HEK293 (cell line): ENCODE results near the gene GCLM.
A peak's percentile ranks its signal among the peaks of the same experiment; 100 is the strongest.

ENCODE experiments used
- ATF2 ChIP-seq: fragments of 450-650 bp; formaldehyde crosslinking; IDR thresholded peaks from 2 replicates; pipeline ENCODE4 v1.5.1; 2016; ENCODE audit warnings: missing biosample characterization, missing genetic modification characterization, low read depth
- GFI1B ChIP-seq: fragments of 450-650 bp; formaldehyde crosslinking; IDR thresholded peaks from 2 replicates; pipeline ENCODE4 v1.5.1; 2016; ENCODE audit warnings: missing biosample characterization, missing genetic modification characterization
- GLI4 ChIP-seq: fragments of 450-650 bp; formaldehyde crosslinking; IDR thresholded peaks from 2 replicates; pipeline ENCODE4 v1.5.1; 2016; ENCODE audit warnings: missing biosample characterization, missing genetic modification characterization
- MZF1 ChIP-seq: fragments of 450-650 bp; formaldehyde crosslinking; IDR thresholded peaks from 2 replicates; pipeline ENCODE4 v1.5.1; 2017; ENCODE audit warnings: missing biosample characterization, missing genetic modification characterization, borderline replicate concordance
- SCRT1 ChIP-seq: fragments of 450-650 bp; formaldehyde crosslinking; IDR thresholded peaks from 2 replicates; pipeline ENCODE4 v1.5.1; 2016; ENCODE audit warnings: missing biosample characterization, missing genetic modification characterization, borderline replicate concordance
- TRIM28 ChIP-seq: IDR thresholded peaks from 2 replicates; pipeline ENCODE4 v1.6.1; 2011; ENCODE audit warnings: low read length, control low read depth, borderline replicate concordance
- ZBTB48 ChIP-seq: fragments of 450-650 bp; formaldehyde crosslinking; IDR thresholded peaks from 2 replicates; pipeline ENCODE4 v1.5.1; 2016; ENCODE audit warnings: missing biosample characterization, missing genetic modification characterization
- ZBTB49 ChIP-seq: fragments of 450-650 bp; formaldehyde crosslinking; IDR thresholded peaks from 2 replicates; pipeline ENCODE4 v1.5.1; 2016; ENCODE audit warnings: missing biosample characterization, missing genetic modification characterization, low read depth
- ZFHX2 ChIP-seq: fragments of 450-650 bp; formaldehyde crosslinking; conservative IDR thresholded peaks from 2 replicates; pipeline ENCODE4 v1.5.1; 2016; ENCODE audit warnings: missing biosample characterization, missing genetic modification characterization
- ZNF148 ChIP-seq: fragments of 450-650 bp; formaldehyde crosslinking; IDR thresholded peaks from 2 replicates; pipeline ENCODE4 v1.5.0; 2017; ENCODE audit warnings: missing biosample characterization, missing genetic modification characterization, borderline replicate concordance
- ZNF184 ChIP-seq: fragments of 450-650 bp; IDR thresholded peaks from 2 replicates; pipeline ENCODE4 v1.5.1; 2018; ENCODE audit warnings: missing biosample characterization, mild to moderate bottlenecking, missing genetic modification characterization
- ZNF23 ChIP-seq: fragments of 450-650 bp; formaldehyde crosslinking; IDR thresholded peaks from 2 replicates; pipeline ENCODE4 v1.5.1; 2016; ENCODE audit warnings: missing biosample characterization, missing genetic modification characterization, borderline replicate concordance
- ZNF341 ChIP-seq: fragments of 450-650 bp; formaldehyde crosslinking; IDR thresholded peaks from 2 replicates; pipeline ENCODE4; 2016; ENCODE audit warnings: low read depth, missing biosample characterization, missing genetic modification characterization
- ZNF354C ChIP-seq: fragments of 450-650 bp; formaldehyde crosslinking; IDR thresholded peaks from 2 replicates; pipeline ENCODE4 v1.5.1; 2016; ENCODE audit warnings: missing biosample characterization, missing genetic modification characterization, low read depth, borderline replicate concordance
- ZNF404 ChIP-seq: fragments of 450-650 bp; formaldehyde crosslinking; IDR thresholded peaks from 2 replicates; pipeline ENCODE4 v1.5.1; 2017; ENCODE audit warnings: missing biosample characterization, missing genetic modification characterization
- ZNF560 ChIP-seq: fragments of 450-650 bp; formaldehyde crosslinking; IDR thresholded peaks from 2 replicates; pipeline ENCODE4 v1.5.1; 2017; ENCODE audit warnings: missing biosample characterization, missing genetic modification characterization, borderline replicate concordance
- ZNF580 ChIP-seq: fragments of 450-650 bp; formaldehyde crosslinking; IDR thresholded peaks from 2 replicates; pipeline ENCODE4 v1.5.1; 2016; ENCODE audit warnings: missing biosample characterization, missing genetic modification characterization
- ZNF596 ChIP-seq: fragments of 450-650 bp; IDR thresholded peaks from 2 replicates; pipeline ENCODE4 v1.5.0; 2018; ENCODE audit warnings: missing biosample characterization, mild to moderate bottlenecking, missing genetic modification characterization, moderate library complexity
- ZNF600 ChIP-seq: fragments of 450-650 bp; formaldehyde crosslinking; IDR thresholded peaks from 2 replicates; pipeline ENCODE4 v1.5.1; 2016; ENCODE audit warnings: missing biosample characterization, missing genetic modification characterization
- ZNF623 ChIP-seq: fragments of 450-650 bp; formaldehyde crosslinking; IDR thresholded peaks from 2 replicates; pipeline ENCODE4 v1.5.1; 2016; ENCODE audit warnings: missing biosample characterization, missing genetic modification characterization
- ZNF654 ChIP-seq: fragments of 450-650 bp; formaldehyde crosslinking; IDR thresholded peaks from 2 replicates; pipeline ENCODE4 v1.5.1; 2016; ENCODE audit warnings: low read depth, missing biosample characterization, missing genetic modification characterization
- ZNF677 ChIP-seq: fragments of 450-650 bp; IDR thresholded peaks from 2 replicates; pipeline ENCODE4 v1.5.0; 2018; ENCODE audit warnings: missing biosample characterization, mild to moderate bottlenecking, missing genetic modification characterization, moderate library complexity
- ZNF701 ChIP-seq: fragments of 450-650 bp; formaldehyde crosslinking; IDR thresholded peaks from 2 replicates; pipeline ENCODE4 v1.5.1; 2016; ENCODE audit warnings: missing biosample characterization, missing genetic modification characterization
- ZNF76 ChIP-seq: fragments of 450-650 bp; formaldehyde crosslinking; IDR thresholded peaks from 2 replicates; pipeline ENCODE4; 2016; ENCODE audit warnings: low read depth, missing biosample characterization, missing genetic modification characterization, borderline replicate concordance
- ZNF792 ChIP-seq: fragments of 450-650 bp; formaldehyde crosslinking; IDR thresholded peaks from 2 replicates; pipeline ENCODE4 v1.5.1; 2016; ENCODE audit warnings: missing biosample characterization, missing genetic modification characterization
- TF ChIP-seq, protein P1 (sequence below): fragments of 450-650 bp; formaldehyde crosslinking; IDR thresholded peaks from 2 replicates; pipeline ENCODE4 v1.5.1; 2017; ENCODE audit warnings: missing biosample characterization, missing genetic modification characterization
- TF ChIP-seq, protein P2 (sequence below): fragments of 450-650 bp; formaldehyde crosslinking; IDR thresholded peaks from 2 replicates; pipeline ENCODE4 v1.5.1; 2017; ENCODE audit warnings: missing biosample characterization, missing genetic modification characterization
- TF ChIP-seq, protein P3 (sequence below): fragments of 450-650 bp; formaldehyde crosslinking; IDR thresholded peaks from 2 replicates; pipeline ENCODE4 v1.5.1; 2016; ENCODE audit warnings: missing biosample characterization, missing genetic modification characterization

GCLM gene

DNA sequence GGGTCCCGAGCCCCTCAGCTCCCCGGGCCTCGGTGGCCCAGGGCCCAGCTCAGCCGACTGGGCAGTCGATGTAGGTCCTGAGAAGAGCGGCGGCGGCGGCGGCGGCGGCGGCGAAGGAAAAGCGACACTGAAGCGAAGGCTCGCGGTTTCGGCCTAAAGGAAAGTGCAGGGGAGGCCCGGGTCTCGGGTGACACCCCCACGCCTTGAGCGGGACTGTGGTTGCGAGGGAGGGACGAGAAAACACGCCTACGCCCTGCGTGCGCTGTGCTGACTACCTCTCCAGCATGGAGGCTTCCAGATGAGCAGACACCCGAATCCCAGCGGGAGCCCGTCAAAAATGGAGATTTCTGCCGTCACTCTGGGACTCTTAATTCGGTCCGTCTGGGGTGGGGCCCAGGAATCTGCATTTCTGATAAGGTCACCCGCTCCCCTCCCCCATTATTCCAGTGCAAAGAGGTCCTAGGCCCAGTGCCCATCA, 61.4 kb downstream of the GCLM start (continued):
- TF ChIP-seq, protein P1, sequence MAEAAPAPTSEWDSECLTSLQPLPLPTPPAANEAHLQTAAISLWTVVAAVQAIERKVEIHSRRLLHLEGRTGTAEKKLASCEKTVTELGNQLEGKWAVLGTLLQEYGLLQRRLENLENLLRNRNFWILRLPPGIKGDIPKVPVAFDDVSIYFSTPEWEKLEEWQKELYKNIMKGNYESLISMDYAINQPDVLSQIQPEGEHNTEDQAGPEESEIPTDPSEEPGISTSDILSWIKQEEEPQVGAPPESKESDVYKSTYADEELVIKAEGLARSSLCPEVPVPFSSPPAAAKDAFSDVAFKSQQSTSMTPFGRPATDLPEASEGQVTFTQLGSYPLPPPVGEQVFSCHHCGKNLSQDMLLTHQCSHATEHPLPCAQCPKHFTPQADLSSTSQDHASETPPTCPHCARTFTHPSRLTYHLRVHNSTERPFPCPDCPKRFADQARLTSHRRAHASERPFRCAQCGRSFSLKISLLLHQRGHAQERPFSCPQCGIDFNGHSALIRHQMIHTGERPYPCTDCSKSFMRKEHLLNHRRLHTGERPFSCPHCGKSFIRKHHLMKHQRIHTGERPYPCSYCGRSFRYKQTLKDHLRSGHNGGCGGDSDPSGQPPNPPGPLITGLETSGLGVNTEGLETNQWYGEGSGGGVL (tag by site-specific recombination) = 0 out of 2 replicates have a peak, but pooled peaks have one; percentile 6
- TF ChIP-seq ZNF76 (tag by site-specific recombination) = no peak; the same call in 1 of the 2 replicates
- TF ChIP-seq MZF1 = no peak
- no peak for TF ChIP-seq SCRT1 (tag by site-specific recombination)
- TF ChIP-seq ZNF341 (tag by site-specific recombination) = peak; percentile 90
- no peak for TF ChIP-seq ZNF677 (tag by site-specific recombination)
- TF ChIP-seq ZNF354C (tag by site-specific recombination) = no peak
- TF ChIP-seq GLI4 (tag by site-specific recombination) = no peak
- no peak for TF ChIP-seq ZNF596 (tag by site-specific recombination)
- TF ChIP-seq ZNF580 = peak; percentile 46
- TF ChIP-seq ATF2 (tag by site-specific recombination) = no peak
- TF ChIP-seq ZNF623 = no peak
- no peak for TF ChIP-seq ZNF148 (tag by site-specific recombination)
- TF ChIP-seq ZNF701 (tag by site-specific recombination) = no peak
- TF ChIP-seq TRIM28 = no peak
- no peak for TF ChIP-seq ZNF23
- TF ChIP-seq ZNF792 (tag by site-specific recombination) = no peak
- TF ChIP-seq, protein P2, sequence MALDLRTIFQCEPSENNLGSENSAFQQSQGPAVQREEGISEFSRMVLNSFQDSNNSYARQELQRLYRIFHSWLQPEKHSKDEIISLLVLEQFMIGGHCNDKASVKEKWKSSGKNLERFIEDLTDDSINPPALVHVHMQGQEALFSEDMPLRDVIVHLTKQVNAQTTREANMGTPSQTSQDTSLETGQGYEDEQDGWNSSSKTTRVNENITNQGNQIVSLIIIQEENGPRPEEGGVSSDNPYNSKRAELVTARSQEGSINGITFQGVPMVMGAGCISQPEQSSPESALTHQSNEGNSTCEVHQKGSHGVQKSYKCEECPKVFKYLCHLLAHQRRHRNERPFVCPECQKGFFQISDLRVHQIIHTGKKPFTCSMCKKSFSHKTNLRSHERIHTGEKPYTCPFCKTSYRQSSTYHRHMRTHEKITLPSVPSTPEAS (tag by site-specific recombination) = no peak; the same call in 1 of the 2 replicates
- TF ChIP-seq ZNF404 (tag by site-specific recombination) = no peak
- no peak for TF ChIP-seq ZNF654 (tag by site-specific recombination)
- TF ChIP-seq GFI1B (tag by site-specific recombination) = 0 out of 2 replicates have a peak, but pooled peaks have one; percentile 11
- TF ChIP-seq ZFHX2 (tag by site-specific recombination) = peak; percentile 97
- TF ChIP-seq ZNF184 = no peak
- TF ChIP-seq ZBTB49 (tag by site-specific recombination) = no peak
- TF ChIP-seq ZBTB48 (tag by site-specific recombination) = 0 out of 2 replicates have a peak, but pooled peaks have one; percentile 22
- TF ChIP-seq ZNF600 (tag by site-specific recombination) = peak; percentile 45
- no peak for TF ChIP-seq ZNF560 (tag by site-specific recombination)
- TF ChIP-seq, protein P3, sequence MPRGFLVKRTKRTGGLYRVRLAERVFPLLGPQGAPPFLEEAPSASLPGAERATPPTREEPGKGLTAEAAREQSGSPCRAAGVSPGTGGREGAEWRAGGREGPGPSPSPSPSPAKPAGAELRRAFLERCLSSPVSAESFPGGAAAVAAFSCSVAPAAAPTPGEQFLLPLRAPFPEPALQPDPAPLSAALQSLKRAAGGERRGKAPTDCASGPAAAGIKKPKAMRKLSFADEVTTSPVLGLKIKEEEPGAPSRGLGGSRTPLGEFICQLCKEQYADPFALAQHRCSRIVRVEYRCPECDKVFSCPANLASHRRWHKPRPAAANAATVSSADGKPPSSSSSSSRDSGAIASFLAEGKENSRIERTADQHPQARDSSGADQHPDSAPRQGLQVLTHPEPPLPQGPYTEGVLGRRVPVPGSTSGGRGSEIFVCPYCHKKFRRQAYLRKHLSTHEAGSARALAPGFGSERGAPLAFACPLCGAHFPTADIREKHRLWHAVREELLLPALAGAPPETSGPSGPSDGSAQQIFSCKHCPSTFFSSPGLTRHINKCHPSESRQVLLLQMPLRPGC (tag by site-specific recombination) = no peak; the same call in 1 of the 2 replicates
